C4-2B (cell line): ENCODE measurements around the gene ARHGEF4.
"Not testable (repeated sequence)": the region's sequence is repeated elsewhere in the genome, so short reads cannot be mapped to it uniquely, and the experiment has no call there.

Experiments
- ZFX ChIP-seq: fragments of 450-650 bp; IDR thresholded peaks from 2 replicates; pipeline ENCODE4 v1.6.1; 2017
- TF ChIP-seq, protein P1 (sequence below): fragments of 450-650 bp; conservative IDR thresholded peaks from 2 replicates; pipeline ENCODE4 v1.5.1; 2017; ENCODE audit warnings: mild to moderate bottlenecking

DNA sequence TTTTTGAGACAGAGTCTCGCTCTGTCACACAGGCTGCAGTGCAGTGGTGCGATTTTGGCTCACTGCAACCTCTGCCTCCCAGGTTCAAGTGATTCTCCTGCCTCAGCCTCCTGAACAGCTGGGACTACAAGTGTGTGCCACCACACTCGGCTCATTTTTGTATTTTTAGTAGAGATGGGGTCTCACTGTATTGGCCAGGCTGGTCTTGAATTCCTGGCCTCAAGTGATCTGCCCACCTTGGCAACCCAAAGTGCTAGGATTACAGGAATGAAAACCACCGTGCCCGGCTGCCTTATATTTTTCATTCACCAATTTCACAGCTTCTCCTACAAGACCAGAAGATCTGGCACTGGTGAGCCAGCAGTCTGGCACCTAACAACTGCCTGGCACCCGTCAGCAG, 231.5 kb downstream of the ARHGEF4 start:
- TF ChIP-seq, protein P1, sequence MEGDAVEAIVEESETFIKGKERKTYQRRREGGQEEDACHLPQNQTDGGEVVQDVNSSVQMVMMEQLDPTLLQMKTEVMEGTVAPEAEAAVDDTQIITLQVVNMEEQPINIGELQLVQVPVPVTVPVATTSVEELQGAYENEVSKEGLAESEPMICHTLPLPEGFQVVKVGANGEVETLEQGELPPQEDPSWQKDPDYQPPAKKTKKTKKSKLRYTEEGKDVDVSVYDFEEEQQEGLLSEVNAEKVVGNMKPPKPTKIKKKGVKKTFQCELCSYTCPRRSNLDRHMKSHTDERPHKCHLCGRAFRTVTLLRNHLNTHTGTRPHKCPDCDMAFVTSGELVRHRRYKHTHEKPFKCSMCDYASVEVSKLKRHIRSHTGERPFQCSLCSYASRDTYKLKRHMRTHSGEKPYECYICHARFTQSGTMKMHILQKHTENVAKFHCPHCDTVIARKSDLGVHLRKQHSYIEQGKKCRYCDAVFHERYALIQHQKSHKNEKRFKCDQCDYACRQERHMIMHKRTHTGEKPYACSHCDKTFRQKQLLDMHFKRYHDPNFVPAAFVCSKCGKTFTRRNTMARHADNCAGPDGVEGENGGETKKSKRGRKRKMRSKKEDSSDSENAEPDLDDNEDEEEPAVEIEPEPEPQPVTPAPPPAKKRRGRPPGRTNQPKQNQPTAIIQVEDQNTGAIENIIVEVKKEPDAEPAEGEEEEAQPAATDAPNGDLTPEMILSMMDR, result not testable (repeated sequence)
- TF ChIP-seq ZFX, result not testable (repeated sequence)
